HEK293 (cell line): ENCODE results near the gene SOWAHA.

Experiments used
- CTCF ChIA-PET: fragments of 350-600 bp; formaldehyde crosslinking; extraction: SDS; loops from one replicate; lab custom pipeline; 2021; ENCODE audit warnings: antibody characterized with exemption; lab: Yijun Ruan, JAX
- POLR2A ChIA-PET: fragments of 300-600 bp; formaldehyde crosslinking; extraction: SDS; loops from one replicate; lab custom pipeline; 2020; ENCODE audit warnings: antibody characterized with exemption, inconsistent platforms; lab: Yijun Ruan, JAX
- H3K27ac ChIP-seq: fragments of 200-500 bp; sonication (Bioruptor generic); 2 replicates; pipeline ENCODE4 v1.5.1; 2014; ENCODE audit warnings: low read depth, low read length, control low read depth, inconsistent platforms; ENCODE audit errors: extremely low read depth
- H3K36me3 ChIP-seq, 2 experiments: fragments of 200-500 bp in 1 of 2; sonication (Bioruptor generic) in 1 of 2; 1 replicate in 1 of 2; 2 replicates in 1 of 2; pipeline ENCODE4 v1.5.1; 2014 to 2017; ENCODE audit warnings: inconsistent platforms in 2 of 2, low read length in 2 of 2; ENCODE audit not compliant: control insufficient read depth in 2 of 2, insufficient read depth in 1 of 2
- H3K4me1 ChIP-seq: fragments of 200-500 bp; sonication (Bioruptor generic); 2 replicates; pipeline ENCODE4 v1.5.1; 2014; ENCODE audit warnings: mild to moderate bottlenecking, low read length, inconsistent platforms; ENCODE audit not compliant: control insufficient read depth, insufficient read depth
- H3K4me3 ChIP-seq: 2 replicates; pipeline ENCODE4 v1.5.1; 2011; ENCODE audit warnings: low read depth, mild to moderate bottlenecking, control low read depth, low read length, moderate library complexity
- H3K9me3 ChIP-seq: fragments of 200-500 bp; sonication (Bioruptor generic); 2 replicates; pipeline ENCODE4 v1.5.1; 2014; ENCODE audit warnings: low read depth, low read length, inconsistent platforms; ENCODE audit not compliant: control insufficient read depth, insufficient read depth
- BCL11B ChIP-seq: fragments of 450-650 bp; formaldehyde crosslinking; IDR thresholded peaks from 2 replicates; pipeline ENCODE4 v1.5.1; 2016; ENCODE audit warnings: low read depth, missing biosample characterization, missing genetic modification characterization
- FEZF1 ChIP-seq: fragments of 450-650 bp; formaldehyde crosslinking; IDR thresholded peaks from 2 replicates; pipeline ENCODE4 v1.5.1; 2016; ENCODE audit warnings: missing biosample characterization, missing genetic modification characterization
- GFI1B ChIP-seq: fragments of 450-650 bp; formaldehyde crosslinking; IDR thresholded peaks from 2 replicates; pipeline ENCODE4 v1.5.1; 2016; ENCODE audit warnings: missing biosample characterization, missing genetic modification characterization
- GLI2 ChIP-seq: fragments of 450-650 bp; formaldehyde crosslinking; IDR thresholded peaks from 2 replicates; pipeline ENCODE4; 2017; ENCODE audit warnings: missing biosample characterization, missing genetic modification characterization, low read depth, borderline replicate concordance
- IKZF3 ChIP-seq: fragments of 450-650 bp; IDR thresholded peaks from 2 replicates; pipeline ENCODE4 v1.5.0; 2018; ENCODE audit warnings: missing biosample characterization, mild to moderate bottlenecking, missing genetic modification characterization, moderate library complexity
- OSR2 ChIP-seq: fragments of 450-650 bp; formaldehyde crosslinking; IDR thresholded peaks from 2 replicates; pipeline ENCODE4 v1.5.1; 2016; ENCODE audit warnings: missing biosample characterization, missing genetic modification characterization
- WT1 ChIP-seq: fragments of 450-650 bp; formaldehyde crosslinking; IDR thresholded peaks from 2 replicates; pipeline ENCODE4 v1.5.1; 2016; ENCODE audit warnings: missing biosample characterization, missing genetic modification characterization
- ZFHX2 ChIP-seq: fragments of 450-650 bp; formaldehyde crosslinking; conservative IDR thresholded peaks from 2 replicates; pipeline ENCODE4 v1.5.1; 2016; ENCODE audit warnings: missing biosample characterization, missing genetic modification characterization
- ZFP37 ChIP-seq: fragments of 450-650 bp; formaldehyde crosslinking; IDR thresholded peaks from 2 replicates; pipeline ENCODE4 v1.5.1; 2016; ENCODE audit warnings: missing biosample characterization, missing genetic modification characterization
- ZNF10 ChIP-seq: fragments of 450-650 bp; formaldehyde crosslinking; IDR thresholded peaks from 2 replicates; pipeline ENCODE4 v1.5.1; 2017; ENCODE audit warnings: missing biosample characterization, missing genetic modification characterization
- ZNF146 ChIP-seq: fragments of 450-650 bp; formaldehyde crosslinking; IDR thresholded peaks from 2 replicates; pipeline ENCODE4 v1.5.1; 2016; ENCODE audit warnings: missing biosample characterization, missing genetic modification characterization
- ZNF19 ChIP-seq: fragments of 450-650 bp; formaldehyde crosslinking; IDR thresholded peaks from 2 replicates; pipeline ENCODE4; 2016; ENCODE audit warnings: missing biosample characterization, missing genetic modification characterization, low read depth
- ZNF239 ChIP-seq: fragments of 450-650 bp; formaldehyde crosslinking; IDR thresholded peaks from 2 replicates; pipeline ENCODE4 v1.5.1; 2016; ENCODE audit warnings: missing biosample characterization, missing genetic modification characterization
- ZNF335 ChIP-seq: fragments of 450-650 bp; formaldehyde crosslinking; conservative IDR thresholded peaks from 2 replicates; pipeline ENCODE4 v1.5.1; 2016; ENCODE audit warnings: missing biosample characterization, missing genetic modification characterization
- ZNF37A ChIP-seq: fragments of 450-650 bp; IDR thresholded peaks from 2 replicates; pipeline ENCODE4 v1.5.1; 2018; ENCODE audit warnings: missing biosample characterization, missing genetic modification characterization
- ZNF433 ChIP-seq: fragments of 450-650 bp; formaldehyde crosslinking; IDR thresholded peaks from 2 replicates; pipeline ENCODE4 v1.5.1; 2016; ENCODE audit warnings: missing biosample characterization, missing genetic modification characterization, low read depth
- ZNF473 ChIP-seq: fragments of 450-650 bp; formaldehyde crosslinking; IDR thresholded peaks from 2 replicates; pipeline ENCODE4 v1.5.1; 2017; ENCODE audit warnings: missing biosample characterization, missing genetic modification characterization
- TF ChIP-seq, protein P1 (sequence below): fragments of 450-650 bp; formaldehyde crosslinking; IDR thresholded peaks from 2 replicates; pipeline ENCODE4 v1.5.1; 2016; ENCODE audit warnings: missing biosample characterization, missing genetic modification characterization
- TF ChIP-seq, protein P2 (sequence below): fragments of 450-650 bp; formaldehyde crosslinking; IDR thresholded peaks from 2 replicates; pipeline ENCODE4 v1.5.1; 2016; ENCODE audit warnings: missing biosample characterization, missing genetic modification characterization
- TF ChIP-seq, protein P3 (sequence below): fragments of 450-650 bp; formaldehyde crosslinking; IDR thresholded peaks from 2 replicates; pipeline ENCODE4 v1.5.1; 2016; ENCODE audit warnings: missing biosample characterization, missing genetic modification characterization, borderline replicate concordance
- TF ChIP-seq, protein P4 (sequence below): fragments of 450-650 bp; formaldehyde crosslinking; IDR thresholded peaks from 2 replicates; pipeline ENCODE4 v1.5.1; 2017; ENCODE audit warnings: missing biosample characterization, missing genetic modification characterization
- TF ChIP-seq, protein P5 (sequence below): fragments of 450-650 bp; IDR thresholded peaks from 2 replicates; pipeline ENCODE4 v1.5.1; 2018; ENCODE audit warnings: missing biosample characterization, missing genetic modification characterization
- TF ChIP-seq, protein P6 (sequence below): fragments of 450-650 bp; formaldehyde crosslinking; IDR thresholded peaks from 2 replicates; pipeline ENCODE4 v1.5.1; 2016; ENCODE audit warnings: missing biosample characterization, missing genetic modification characterization, low read depth

SOWAHA gene

DNA sequence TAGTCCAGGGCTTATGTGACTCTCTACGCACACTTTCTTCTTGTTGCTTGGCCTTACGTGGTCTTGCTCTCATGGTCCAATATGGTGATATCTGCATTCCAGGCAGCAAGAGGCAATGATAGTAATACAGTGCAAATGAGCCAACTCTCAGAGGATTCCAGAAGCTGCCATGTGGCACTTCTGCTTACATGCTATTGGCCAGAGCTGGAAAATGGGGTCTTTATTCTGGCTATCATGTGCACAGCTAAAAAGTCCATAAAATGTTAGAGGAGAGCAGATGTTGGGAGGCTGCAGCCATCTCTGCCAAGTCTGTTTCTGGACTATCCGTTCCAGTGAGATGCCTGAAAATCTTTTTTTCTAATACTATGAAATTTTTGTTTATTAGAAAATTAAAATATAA is 33.1 kb upstream of the SOWAHA start:
- POLR2A ChIA-PET, result no interaction called here
- TF ChIP-seq, protein P1, sequence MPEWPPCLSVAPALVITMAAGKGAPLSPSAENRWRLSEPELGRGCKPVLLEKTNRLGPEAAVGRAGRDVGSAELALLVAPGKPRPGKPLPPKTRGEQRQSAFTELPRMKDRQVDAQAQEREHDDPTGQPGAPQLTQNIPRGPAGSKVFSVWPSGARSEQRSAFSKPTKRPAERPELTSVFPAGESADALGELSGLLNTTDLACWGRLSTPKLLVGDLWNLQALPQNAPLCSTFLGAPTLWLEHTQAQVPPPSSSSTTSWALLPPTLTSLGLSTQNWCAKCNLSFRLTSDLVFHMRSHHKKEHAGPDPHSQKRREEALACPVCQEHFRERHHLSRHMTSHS (tag by site-specific recombination), result no peak
- TF ChIP-seq GLI2 (no peak), ZNF473 (no peak), WT1 (tag by site-specific recombination) (no peak), ZNF335 (tag by site-specific recombination) (no peak), ZNF37A (tag by site-specific recombination) (no peak), ZNF239 (tag by site-specific recombination) (no peak), ZNF433 (tag by site-specific recombination) (no peak), ZNF146 (tag by site-specific recombination) (no peak), ZFP37 (no peak), FEZF1 (tag by site-specific recombination) (no peak), OSR2 (tag by site-specific recombination) (no peak)
- TF ChIP-seq, protein P2, sequence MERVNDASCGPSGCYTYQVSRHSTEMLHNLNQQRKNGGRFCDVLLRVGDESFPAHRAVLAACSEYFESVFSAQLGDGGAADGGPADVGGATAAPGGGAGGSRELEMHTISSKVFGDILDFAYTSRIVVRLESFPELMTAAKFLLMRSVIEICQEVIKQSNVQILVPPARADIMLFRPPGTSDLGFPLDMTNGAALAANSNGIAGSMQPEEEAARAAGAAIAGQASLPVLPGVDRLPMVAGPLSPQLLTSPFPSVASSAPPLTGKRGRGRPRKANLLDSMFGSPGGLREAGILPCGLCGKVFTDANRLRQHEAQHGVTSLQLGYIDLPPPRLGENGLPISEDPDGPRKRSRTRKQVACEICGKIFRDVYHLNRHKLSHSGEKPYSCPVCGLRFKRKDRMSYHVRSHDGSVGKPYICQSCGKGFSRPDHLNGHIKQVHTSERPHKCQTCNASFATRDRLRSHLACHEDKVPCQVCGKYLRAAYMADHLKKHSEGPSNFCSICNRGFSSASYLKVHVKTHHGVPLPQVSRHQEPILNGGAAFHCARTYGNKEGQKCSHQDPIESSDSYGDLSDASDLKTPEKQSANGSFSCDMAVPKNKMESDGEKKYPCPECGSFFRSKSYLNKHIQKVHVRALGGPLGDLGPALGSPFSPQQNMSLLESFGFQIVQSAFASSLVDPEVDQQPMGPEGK (tag by site-specific recombination), result no peak
- TF ChIP-seq, protein P3, sequence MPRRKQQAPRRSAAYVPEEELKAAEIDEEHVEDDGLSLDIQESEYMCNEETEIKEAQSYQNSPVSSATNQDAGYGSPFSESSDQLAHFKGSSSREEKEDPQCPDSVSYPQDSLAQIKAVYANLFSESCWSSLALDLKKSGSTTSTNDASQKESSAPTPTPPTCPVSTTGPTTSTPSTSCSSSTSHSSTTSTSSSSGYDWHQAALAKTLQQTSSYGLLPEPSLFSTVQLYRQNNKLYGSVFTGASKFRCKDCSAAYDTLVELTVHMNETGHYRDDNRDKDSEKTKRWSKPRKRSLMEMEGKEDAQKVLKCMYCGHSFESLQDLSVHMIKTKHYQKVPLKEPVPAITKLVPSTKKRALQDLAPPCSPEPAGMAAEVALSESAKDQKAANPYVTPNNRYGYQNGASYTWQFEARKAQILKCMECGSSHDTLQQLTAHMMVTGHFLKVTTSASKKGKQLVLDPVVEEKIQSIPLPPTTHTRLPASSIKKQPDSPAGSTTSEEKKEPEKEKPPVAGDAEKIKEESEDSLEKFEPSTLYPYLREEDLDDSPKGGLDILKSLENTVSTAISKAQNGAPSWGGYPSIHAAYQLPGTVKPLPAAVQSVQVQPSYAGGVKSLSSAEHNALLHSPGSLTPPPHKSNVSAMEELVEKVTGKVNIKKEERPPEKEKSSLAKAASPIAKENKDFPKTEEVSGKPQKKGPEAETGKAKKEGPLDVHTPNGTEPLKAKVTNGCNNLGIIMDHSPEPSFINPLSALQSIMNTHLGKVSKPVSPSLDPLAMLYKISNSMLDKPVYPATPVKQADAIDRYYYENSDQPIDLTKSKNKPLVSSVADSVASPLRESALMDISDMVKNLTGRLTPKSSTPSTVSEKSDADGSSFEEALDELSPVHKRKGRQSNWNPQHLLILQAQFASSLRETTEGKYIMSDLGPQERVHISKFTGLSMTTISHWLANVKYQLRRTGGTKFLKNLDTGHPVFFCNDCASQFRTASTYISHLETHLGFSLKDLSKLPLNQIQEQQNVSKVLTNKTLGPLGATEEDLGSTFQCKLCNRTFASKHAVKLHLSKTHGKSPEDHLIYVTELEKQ (tag by site-specific recombination), result no peak
- TF ChIP-seq, protein P4, sequence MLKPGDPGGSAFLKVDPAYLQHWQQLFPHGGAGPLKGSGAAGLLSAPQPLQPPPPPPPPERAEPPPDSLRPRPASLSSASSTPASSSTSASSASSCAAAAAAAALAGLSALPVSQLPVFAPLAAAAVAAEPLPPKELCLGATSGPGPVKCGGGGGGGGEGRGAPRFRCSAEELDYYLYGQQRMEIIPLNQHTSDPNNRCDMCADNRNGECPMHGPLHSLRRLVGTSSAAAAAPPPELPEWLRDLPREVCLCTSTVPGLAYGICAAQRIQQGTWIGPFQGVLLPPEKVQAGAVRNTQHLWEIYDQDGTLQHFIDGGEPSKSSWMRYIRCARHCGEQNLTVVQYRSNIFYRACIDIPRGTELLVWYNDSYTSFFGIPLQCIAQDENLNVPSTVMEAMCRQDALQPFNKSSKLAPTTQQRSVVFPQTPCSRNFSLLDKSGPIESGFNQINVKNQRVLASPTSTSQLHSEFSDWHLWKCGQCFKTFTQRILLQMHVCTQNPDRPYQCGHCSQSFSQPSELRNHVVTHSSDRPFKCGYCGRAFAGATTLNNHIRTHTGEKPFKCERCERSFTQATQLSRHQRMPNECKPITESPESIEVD (tag by site-specific recombination), result no peak
- TF ChIP-seq, protein P5, sequence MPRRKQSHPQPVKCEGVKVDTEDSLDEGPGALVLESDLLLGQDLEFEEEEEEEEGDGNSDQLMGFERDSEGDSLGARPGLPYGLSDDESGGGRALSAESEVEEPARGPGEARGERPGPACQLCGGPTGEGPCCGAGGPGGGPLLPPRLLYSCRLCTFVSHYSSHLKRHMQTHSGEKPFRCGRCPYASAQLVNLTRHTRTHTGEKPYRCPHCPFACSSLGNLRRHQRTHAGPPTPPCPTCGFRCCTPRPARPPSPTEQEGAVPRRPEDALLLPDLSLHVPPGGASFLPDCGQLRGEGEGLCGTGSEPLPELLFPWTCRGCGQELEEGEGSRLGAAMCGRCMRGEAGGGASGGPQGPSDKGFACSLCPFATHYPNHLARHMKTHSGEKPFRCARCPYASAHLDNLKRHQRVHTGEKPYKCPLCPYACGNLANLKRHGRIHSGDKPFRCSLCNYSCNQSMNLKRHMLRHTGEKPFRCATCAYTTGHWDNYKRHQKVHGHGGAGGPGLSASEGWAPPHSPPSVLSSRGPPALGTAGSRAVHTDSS (tag by site-specific recombination), result no peak
- CTCF ChIA-PET, result no interaction called here
- no peak overlapping the region for H3K27ac ChIP-seq
- no peaks in the 10 kb centered on the region for H3K9me3 ChIP-seq
- no peaks in the 10 kb centered on the region for H3K4me1 ChIP-seq
- H3K36me3 ChIP-seq, result no peaks in the 10 kb centered on the region
- H3K4me3 ChIP-seq, result no peak overlapping the region

DNA sequence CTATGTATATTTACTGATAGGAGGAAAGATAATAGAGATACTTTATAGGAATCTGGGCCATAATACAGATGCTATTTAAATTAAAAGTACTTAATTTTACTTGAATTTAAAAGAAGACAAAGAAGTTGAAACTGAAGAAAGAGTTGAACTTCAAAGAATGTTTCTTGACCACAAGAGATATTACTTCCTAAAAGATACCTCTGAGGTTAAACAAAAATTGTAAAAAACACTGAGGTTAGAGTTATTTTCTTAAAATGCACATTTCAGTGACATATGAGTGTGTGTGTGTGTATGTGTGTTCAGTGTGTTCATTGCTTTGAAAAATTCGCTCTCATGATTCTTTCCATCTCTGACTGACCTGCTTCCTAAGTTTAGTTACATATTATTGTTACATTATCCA is 32.5 kb upstream of the SOWAHA start:
- POLR2A ChIA-PET, result no interaction called here
- no peaks in the 10 kb centered on the region for H3K9me3 ChIP-seq
- no peak overlapping the region for H3K27ac ChIP-seq
- no peak overlapping the region for H3K4me3 ChIP-seq
- no peaks in the 10 kb centered on the region for H3K4me1 ChIP-seq
- CTCF ChIA-PET, result interaction anchor here (1.0 kb wide), 1 partner anchor 26 kb away, joined by 3 read pairs; no protein-coding TSS in a partner anchor
- H3K36me3 ChIP-seq, result no peaks in the 10 kb centered on the region
- TF ChIP-seq IKZF3 (tag by site-specific recombination) (no peak), ZNF10 (tag by site-specific recombination) (no peak), BCL11B (tag by site-specific recombination) (no peak), ZFHX2 (tag by site-specific recombination) (no peak), GFI1B (no peak), ZNF19 (no peak), ZNF37A (tag by site-specific recombination) (no peak)
- TF ChIP-seq, protein P2 (tag by site-specific recombination), result no peak
- TF ChIP-seq, protein P6, sequence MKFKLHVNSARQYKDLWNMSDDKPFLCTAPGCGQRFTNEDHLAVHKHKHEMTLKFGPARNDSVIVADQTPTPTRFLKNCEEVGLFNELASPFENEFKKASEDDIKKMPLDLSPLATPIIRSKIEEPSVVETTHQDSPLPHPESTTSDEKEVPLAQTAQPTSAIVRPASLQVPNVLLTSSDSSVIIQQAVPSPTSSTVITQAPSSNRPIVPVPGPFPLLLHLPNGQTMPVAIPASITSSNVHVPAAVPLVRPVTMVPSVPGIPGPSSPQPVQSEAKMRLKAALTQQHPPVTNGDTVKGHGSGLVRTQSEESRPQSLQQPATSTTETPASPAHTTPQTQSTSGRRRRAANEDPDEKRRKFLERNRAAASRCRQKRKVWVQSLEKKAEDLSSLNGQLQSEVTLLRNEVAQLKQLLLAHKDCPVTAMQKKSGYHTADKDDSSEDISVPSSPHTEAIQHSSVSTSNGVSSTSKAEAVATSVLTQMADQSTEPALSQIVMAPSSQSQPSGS (tag by site-specific recombination), result no peak
